Stimulated activated CD8-positive, alpha-beta memory T cell treated with anti-CD3 and anti-CD28 coated beads, Interleukin-12 subunit alpha, Interleukin-12 subunit beta, amount 100 ng/mL, for 1 hour (primary cell): ENCODE measurements around the gene WBP4.

Source experiments
- DNase-seq: peaks from one replicate; pipeline ENCODE4 v3.0.0-alpha.2; 2020; ENCODE audit warnings: low read depth

The WBP4 gene

DNA sequence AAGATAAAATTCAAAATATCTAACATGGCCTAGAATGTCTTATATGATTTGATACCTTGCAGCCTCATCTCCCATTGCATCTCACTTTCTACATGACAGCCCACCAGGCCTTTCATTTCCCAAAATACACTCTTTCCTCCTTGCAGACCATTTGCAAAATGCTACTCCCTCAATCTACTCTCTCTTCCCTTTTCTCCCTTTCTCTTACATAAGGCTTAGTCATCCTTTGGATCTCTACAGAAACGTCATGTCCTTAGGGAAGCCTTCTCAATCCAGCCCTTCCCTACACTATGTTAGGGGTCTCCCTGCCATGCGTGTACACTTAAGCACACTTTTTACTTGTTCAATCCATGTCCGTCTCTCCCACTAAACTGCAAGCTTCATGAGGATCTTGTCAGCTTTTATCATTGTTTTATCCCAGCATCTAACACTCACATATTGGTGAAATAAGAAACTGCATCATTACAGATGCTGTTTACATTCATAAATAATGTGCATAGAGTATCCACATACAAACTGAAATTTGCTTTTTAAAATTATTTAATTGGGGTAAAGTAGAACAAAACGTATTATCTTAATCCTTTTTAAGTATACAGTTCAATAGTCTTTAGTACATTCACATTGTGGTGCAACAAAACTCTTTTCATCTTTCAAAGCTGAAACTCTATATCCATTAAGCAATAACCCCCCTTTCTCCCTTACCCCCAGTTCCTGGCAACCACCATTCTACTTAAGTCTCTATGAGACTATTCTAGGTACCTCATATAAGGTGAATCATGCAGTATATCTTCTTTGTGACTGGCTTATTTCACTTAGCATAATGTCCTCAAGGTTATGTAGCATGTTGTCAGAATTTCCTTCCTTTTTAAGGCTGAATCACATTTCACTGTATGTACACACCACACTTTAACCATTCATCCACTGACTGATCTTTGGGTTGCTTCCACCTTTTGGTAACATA lies 11.5 kb upstream of the WBP4 start:
- no peak for DNase-seq

GRCh38 chr13:41052441-41052840 lies 8.9 kb upstream of the WBP4 start:
- no peak for DNase-seq

GRCh38 chr13:41053384-41053826 lies 7.9 kb upstream of the WBP4 start:
- DNase-seq: no peak

GRCh38 chr13:41054212-41054877 lies 7.0 kb upstream of the WBP4 start:
- peak; percentile 18 for DNase-seq

DNA sequence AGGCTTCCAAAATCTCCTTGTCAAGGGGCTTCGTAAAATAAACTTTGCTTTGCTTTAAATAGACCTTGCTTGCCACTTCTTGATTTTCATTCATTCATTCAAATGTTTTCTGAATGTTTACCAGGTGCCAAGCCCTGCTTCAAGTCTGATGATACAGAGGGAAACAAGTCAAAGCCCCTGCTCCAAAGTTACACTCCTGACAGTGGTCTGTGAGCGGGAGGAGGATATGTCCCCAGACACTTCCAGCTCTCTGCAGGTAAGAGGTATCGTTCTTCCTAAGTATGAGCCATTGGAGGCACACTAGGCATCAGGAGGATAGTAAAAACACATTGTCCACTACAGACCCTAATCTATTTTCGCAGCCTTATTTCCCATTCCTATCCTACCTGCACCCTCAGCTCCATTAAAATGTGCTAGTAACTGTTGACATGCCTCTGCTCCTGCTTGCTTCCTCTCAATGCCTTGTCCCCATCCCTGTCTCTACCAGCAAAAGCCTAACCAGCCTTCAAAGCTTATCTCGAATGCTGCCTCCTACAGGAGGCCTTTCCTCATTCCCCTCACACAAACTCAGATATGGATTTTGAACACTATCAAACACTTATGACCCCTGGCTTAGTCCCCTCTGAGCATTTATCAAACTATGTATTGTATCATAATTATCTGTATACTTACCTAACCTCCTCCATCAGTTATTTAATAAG lies 6.2 kb upstream of the WBP4 start:
- DNase-seq: no peak

DNA sequence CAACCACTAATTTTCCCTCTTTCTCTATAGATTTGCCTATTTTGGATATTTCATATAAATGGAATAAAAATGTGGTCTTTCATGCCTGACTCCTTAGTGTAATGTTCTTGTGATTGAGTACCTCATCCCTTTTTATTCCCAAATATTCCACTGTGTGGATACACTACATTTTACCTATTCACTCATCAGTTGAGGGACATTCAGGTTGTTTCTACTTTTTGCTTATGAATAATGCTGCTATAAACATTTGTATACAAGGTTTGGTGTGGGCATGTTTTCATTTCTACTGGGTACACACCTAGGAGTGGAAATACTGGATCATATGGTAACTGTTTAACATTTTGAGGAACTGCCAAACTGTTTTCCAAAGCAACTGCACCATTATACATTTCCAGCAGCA lies 5.1 kb upstream of the WBP4 start:
- DNase-seq: no peak

GRCh38 chr13:41056826-41057711 lies 4.2 kb upstream of the WBP4 start:
- no peak for DNase-seq

- no peak for DNase-seq
Observed at GRCh38 chr13:41058295-41059070, 2.8 kb upstream of the WBP4 start.

GRCh38 chr13:41059456-41060081 lies 1.7 kb upstream of the WBP4 start:
- no peak for DNase-seq

GRCh38 chr13:41060082-41060723 lies 1.1 kb upstream of the WBP4 start:
- peak; percentile 58 for DNase-seq

DNA sequence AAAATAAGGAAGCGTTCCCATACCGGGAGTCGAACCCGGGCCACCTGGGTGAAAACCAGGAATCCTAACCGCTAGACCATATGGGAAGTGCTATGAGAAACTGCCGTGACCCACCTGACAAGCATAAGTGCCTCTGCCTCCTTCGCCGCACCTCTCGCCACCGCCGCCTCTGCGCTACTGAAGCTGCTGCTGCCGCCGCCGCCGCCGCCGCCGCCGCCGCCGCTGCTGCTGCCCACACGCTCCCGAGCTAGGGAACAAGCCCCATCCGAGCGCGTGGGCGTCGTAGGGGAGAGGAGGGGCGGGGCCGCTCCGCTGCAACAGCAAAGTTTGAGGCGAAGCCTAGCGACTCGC lies 610 bp upstream of the WBP4 start:
- peak; percentile 78 for DNase-seq

DNA sequence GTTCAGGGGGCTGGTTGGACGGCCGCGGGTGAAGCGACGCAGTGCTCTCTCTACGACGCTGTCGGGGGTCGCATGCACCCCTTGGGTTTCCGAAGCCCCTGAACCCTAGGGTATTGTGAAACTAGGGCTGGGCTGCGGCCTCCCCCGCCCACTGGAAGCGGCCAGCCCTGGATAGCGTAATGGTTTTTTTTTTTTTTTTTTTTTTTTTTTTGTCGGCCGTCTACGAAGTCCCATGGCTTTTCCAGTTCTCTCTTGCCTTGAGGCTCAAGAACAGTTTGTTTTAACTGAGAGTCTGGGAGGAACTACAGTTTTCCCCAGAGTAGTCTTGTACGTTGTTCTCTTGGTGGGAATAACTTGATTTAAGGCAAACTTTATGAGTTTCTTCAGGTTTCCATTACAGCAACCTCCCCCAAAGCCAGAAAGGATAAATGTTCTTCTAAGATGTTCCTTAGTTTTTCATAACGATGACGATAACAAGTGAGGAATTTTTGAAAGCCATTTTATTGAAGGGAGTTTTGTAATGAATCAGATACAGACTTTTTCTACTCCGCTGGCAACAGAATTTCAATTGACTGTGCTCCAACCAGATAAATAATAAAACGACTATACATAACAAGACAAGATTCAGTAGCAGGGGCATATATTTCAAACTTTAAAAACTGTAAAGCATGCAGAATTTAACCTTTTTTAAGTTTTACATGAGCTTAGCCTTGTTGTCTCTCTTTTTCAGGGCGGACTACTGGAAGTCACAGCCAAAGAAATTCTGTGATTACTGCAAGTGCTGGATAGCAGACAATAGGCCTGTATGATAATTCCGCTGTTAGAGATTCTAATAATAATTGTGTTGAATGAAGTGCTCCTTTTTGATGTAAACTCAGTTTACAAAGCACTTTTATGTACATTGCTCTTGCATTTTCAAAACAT lies 867 bp downstream of the WBP4 start:
- DNase-seq: no peak

DNA sequence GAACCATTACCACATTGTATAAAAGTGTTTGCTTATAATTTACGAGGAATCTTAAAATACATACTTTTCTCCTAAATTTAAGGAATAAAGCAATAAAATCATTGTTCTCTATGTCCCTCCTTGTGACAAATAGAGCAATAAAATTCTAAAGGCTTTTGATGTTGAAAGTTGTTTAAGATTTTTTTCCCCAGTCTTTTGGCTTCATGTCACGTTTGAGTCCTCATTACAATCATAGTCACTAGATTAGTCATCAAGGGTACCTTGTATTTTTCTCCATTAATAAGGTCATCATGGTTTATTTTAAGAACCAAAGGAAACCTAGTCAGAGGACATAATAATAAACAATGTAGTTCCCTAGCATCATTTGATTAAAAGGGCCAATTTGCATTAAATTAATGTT lies 3.2 kb downstream of the WBP4 start:
- no peak for DNase-seq

DNA sequence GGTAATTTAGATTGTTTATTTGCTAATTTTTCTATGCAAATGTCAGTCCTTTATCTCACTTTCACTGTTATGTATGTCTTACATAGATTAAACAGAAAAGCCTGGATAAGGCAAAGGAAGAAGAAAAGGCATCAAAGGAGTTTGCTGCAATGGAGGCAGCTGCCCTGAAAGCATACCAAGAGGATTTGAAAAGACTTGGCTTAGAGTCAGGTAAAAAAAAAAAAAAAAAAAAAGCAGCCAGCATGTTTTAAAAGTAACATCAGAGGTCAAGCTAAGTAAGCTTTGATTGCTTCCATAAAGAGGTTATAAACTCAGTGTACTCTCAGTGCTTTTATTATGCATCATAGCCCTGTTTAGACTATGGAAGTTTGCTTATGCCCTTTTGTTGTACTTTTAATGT lies 3.8 kb downstream of the WBP4 start:
- no peak for DNase-seq

DNA sequence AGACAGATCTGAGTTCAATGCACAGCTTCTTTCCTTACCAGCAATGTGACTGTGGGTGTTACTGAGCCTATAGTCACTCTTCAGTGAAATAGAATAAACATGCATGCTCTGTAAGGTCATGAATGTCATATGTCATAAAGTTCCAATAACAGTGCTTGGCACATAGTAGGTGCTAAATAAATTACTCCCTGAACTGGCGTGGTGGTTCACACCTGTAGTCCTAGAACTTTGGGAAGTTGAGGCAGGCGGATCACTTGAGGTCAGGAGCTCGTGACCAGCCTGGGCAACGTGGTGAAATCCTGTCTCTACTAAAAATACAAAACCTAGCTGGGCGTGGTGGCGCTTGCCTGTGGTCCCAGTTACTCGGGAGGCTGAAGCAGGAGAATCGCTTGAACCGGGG lies 13.2 kb downstream of the WBP4 start:
- no peak for DNase-seq

DNA sequence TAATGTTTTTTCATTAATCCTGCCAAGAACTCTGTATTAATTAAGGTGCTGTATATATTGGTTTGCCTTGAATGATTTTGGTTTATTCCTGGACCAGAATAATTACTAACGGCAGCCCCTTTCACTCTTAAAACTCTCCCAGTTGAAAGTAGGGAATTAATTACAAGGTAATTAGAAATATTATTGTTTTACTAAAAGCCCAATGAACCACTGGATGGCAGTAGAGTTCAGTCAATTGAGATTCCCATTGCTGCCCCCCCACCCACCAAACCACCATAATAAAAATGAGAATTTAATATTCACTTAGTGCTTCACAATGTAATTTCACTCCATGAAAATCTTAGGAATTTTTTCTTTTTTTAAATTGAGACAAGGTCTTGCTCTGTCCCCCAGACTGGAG lies 13.7 kb downstream of the WBP4 start:
- DNase-seq: peak; percentile 8

GRCh38 chr13:41075485-41075884 lies 14.2 kb downstream of the WBP4 start:
- no peak for DNase-seq

DNA sequence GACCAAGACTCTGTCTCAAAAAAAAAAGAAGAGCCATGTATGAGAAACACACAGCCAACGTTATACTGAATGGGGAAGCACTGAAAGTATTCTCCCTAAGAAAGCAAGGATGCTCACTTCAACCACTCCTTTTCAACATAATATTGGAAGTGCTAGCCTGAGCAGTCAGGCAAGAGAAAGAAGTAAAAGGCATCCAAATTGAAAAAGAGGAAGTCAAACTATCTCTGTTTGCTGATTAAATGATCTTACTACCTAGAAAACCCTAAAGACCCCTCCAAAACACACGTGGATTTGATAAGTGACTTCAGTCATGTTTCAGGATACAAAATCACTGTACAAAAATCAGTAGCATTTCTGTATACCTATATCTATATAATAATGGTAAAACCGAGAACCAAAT lies 16.2 kb downstream of the WBP4 start:
- no peak for DNase-seq

GRCh38 chr13:41079725-41080124 lies 18.4 kb downstream of the WBP4 start:
- no peak for DNase-seq
